IMR-90 (cell line): ENCODE results near the gene EIF3A. TPM values are rescaled to one million over a fixed set of nuclear protein-coding genes. Genes with fewer than 3 reads are reported as not detected.

Source experiments
- ATAC-seq: fragments of 200-7000 bp; cut with Tn5 transposase; 2 replicates; pipeline ENCODE4 v1.9.1; 2020; ENCODE audit warnings: low read depth, mild to moderate bottlenecking, moderate library complexity
- BruUV-seq: library from RNA; stranded (reverse); fragments of 400-500 nt; replicated peaks from 2 replicates; lab custom pipeline; 2021; lab: Mats Ljungman, UMichigan
- CTCF ChIA-PET: fragments of 300-600 bp; formaldehyde crosslinking; extraction: SDS; loops from one replicate; lab custom pipeline; 2021; ENCODE audit warnings: antibody characterized with exemption; lab: Yijun Ruan, JAX
- POLR2A ChIA-PET: fragments of 300-600 bp; sonication (Branson Sonifier 250); formaldehyde crosslinking; loops from one replicate; lab custom pipeline; 2022; ENCODE audit warnings: antibody characterized with exemption; ENCODE audit not compliant: unreplicated experiment; lab: Charles Lee
- DNase-seq: peaks from one replicate; pipeline ENCODE4 v3.0.0; 2013
- H2AFZ ChIP-seq: replicated peaks from 2 replicates; pipeline ENCODE3; 2013; ENCODE audit warnings: low read length, mild to moderate bottlenecking; ENCODE audit not compliant: poor library complexity
- H2AK5ac ChIP-seq: 2 replicates; pipeline ENCODE4 v1.6.1; 2013; ENCODE audit warnings: low read depth, low read length, inconsistent platforms
- H2AK9ac ChIP-seq: replicated peaks from 2 replicates; pipeline ENCODE3; 2013; ENCODE audit warnings: mild to moderate bottlenecking, low read depth, low read length, moderate library complexity; ENCODE audit not compliant: poor library complexity
- H2BK120ac ChIP-seq: 2 replicates; pipeline ENCODE4 v1.6.1; 2013; ENCODE audit warnings: low read depth, low read length, inconsistent platforms
- H2BK15ac ChIP-seq: 3 replicates; pipeline ENCODE4 v1.6.1; 2013; ENCODE audit warnings: low read depth, low read length, inconsistent platforms
- H2BK20ac ChIP-seq: 2 replicates; pipeline ENCODE4 v1.6.1; 2013; ENCODE audit warnings: low read depth, mild to moderate bottlenecking, inconsistent platforms, low read length, moderate library complexity
- H2BK5ac ChIP-seq: 2 replicates; pipeline ENCODE4 v1.6.1; 2013; ENCODE audit warnings: mild to moderate bottlenecking, low read depth, low read length, inconsistent platforms; ENCODE audit not compliant: poor library complexity, severe bottlenecking
- H3K14ac ChIP-seq: replicated peaks from 2 replicates; pipeline ENCODE4 v1.6.1; 2013; ENCODE audit warnings: low read depth, low read length, inconsistent platforms
- H3K18ac ChIP-seq: 2 replicates; pipeline ENCODE4 v1.6.1; 2013; ENCODE audit warnings: low read depth, low read length, control low read depth
- H3K23ac ChIP-seq: 2 replicates; pipeline ENCODE4 v1.6.1; 2013; ENCODE audit warnings: low read depth, low read length, inconsistent platforms
- H3K27ac ChIP-seq: 2 replicates; pipeline ENCODE4 v1.5.1; 2013; ENCODE audit warnings: mild to moderate bottlenecking, control low read depth, low read length; ENCODE audit not compliant: insufficient read depth
- H3K27me3 ChIP-seq: 2 replicates; pipeline ENCODE4 v1.6.1; 2013; ENCODE audit warnings: low read length; ENCODE audit not compliant: control insufficient read depth, insufficient read depth
- H3K36me3 ChIP-seq: 2 replicates; pipeline ENCODE4 v1.6.1; 2013; ENCODE audit warnings: low read length, mixed read lengths; ENCODE audit not compliant: control insufficient read depth, insufficient read depth
- H3K4ac ChIP-seq: 2 replicates; pipeline ENCODE4 v1.6.1; 2013; ENCODE audit warnings: low read depth, low read length, inconsistent platforms
- H3K4me1 ChIP-seq: 2 replicates; pipeline ENCODE4 v1.6.1; 2013; ENCODE audit warnings: low read length, mixed read lengths; ENCODE audit not compliant: control insufficient read depth, insufficient read depth
- H3K4me2 ChIP-seq: 2 replicates; pipeline ENCODE4 v1.6.1; 2013; ENCODE audit warnings: low read depth, mild to moderate bottlenecking, control low read depth, low read length, moderate library complexity
- H3K4me3 ChIP-seq: 2 replicates; pipeline ENCODE4 v1.5.1; 2013; ENCODE audit warnings: low read depth, mild to moderate bottlenecking, control low read depth, low read length, moderate library complexity; ENCODE audit not compliant: insufficient read depth
- H3K56ac ChIP-seq: 2 replicates; pipeline ENCODE4 v1.6.1; 2013; ENCODE audit warnings: low read length, inconsistent platforms; ENCODE audit not compliant: insufficient read depth; ENCODE audit errors: extremely low read depth
- H3K79me1 ChIP-seq, 2 experiments: 2 replicates each; pipeline ENCODE4 v1.6.1; 2013; ENCODE audit warnings: low read length in 2 of 2, inconsistent platforms in 1 of 2, low read depth in 1 of 2
- H3K9ac ChIP-seq: 2 replicates; pipeline ENCODE4 v1.6.1; 2013; ENCODE audit warnings: low read depth, low read length, control low read depth
- H3K9me1 ChIP-seq: 2 replicates; pipeline ENCODE4 v1.6.1; 2013; ENCODE audit warnings: low read length, inconsistent platforms; ENCODE audit not compliant: insufficient read depth
- H3K9me3 ChIP-seq: 2 replicates; pipeline ENCODE4 v1.6.1; 2013; ENCODE audit warnings: low read length; ENCODE audit not compliant: control insufficient read depth, insufficient read depth
- H4K20me1 ChIP-seq: 2 replicates; pipeline ENCODE4 v1.6.1; 2013; ENCODE audit warnings: low read length, inconsistent platforms; ENCODE audit not compliant: insufficient read depth
- H4K5ac ChIP-seq: 2 replicates; pipeline ENCODE4 v1.6.1; 2013; ENCODE audit warnings: mild to moderate bottlenecking, low read depth, low read length, control low read depth
- H4K8ac ChIP-seq, 2 experiments: 2 replicates each; pipeline ENCODE4 v1.6.1; 2013; ENCODE audit warnings: low read depth in 2 of 2, low read length in 2 of 2, control low read depth in 1 of 2, inconsistent platforms in 1 of 2
- H4K91ac ChIP-seq: 2 replicates; pipeline ENCODE4 v1.6.1; 2013; ENCODE audit warnings: low read depth, low read length, inconsistent platforms; ENCODE audit not compliant: insufficient read depth
- BHLHE40 ChIP-seq: fragments of 150-350 bp; IDR thresholded peaks from 2 replicates; pipeline ENCODE4 v1.6.1; 2016; ENCODE audit warnings: mild to moderate bottlenecking, low read depth, low read length
- CEBPB ChIP-seq: IDR thresholded peaks from 2 replicates; pipeline ENCODE4 v1.6.1; 2012; ENCODE audit warnings: low read depth, low read length, improper control_type of control experiment
- CHD1 ChIP-seq: IDR thresholded peaks from 2 replicates; pipeline ENCODE4 v1.6.1; 2012; ENCODE audit warnings: low read depth, low read length, improper control_type of control experiment
- CTCF ChIP-seq: conservative IDR thresholded peaks from 2 replicates; pipeline ENCODE4 v1.5.1; 2012; ENCODE audit warnings: mild to moderate bottlenecking, low read depth, low read length, improper control_type of control experiment
- FOS ChIP-seq: fragments of 150-350 bp; IDR thresholded peaks from 2 replicates; pipeline ENCODE4 v1.6.1; 2016; ENCODE audit warnings: low read depth, low read length
- MAFK ChIP-seq: IDR thresholded peaks from 2 replicates; pipeline ENCODE4 v1.6.1; 2012; ENCODE audit warnings: low read depth, low read length, improper control_type of control experiment
- MXI1 ChIP-seq: IDR thresholded peaks from 2 replicates; pipeline ENCODE4 v1.6.1; 2012; ENCODE audit warnings: low read depth, mild to moderate bottlenecking, low read length, moderate library complexity, borderline replicate concordance
- NFE2L2 ChIP-seq: fragments of 150-350 bp; IDR thresholded peaks from 2 replicates; pipeline ENCODE4 v1.6.1; 2016; ENCODE audit warnings: low read depth, mild to moderate bottlenecking, low read length
- POLR2A ChIP-seq: IDR thresholded peaks from 2 replicates; pipeline ENCODE4 v1.6.1; 2012; ENCODE audit warnings: mild to moderate bottlenecking, low read depth, low read length
- RAD21 ChIP-seq: IDR thresholded peaks from 2 replicates; pipeline ENCODE4 v1.6.1; 2012; ENCODE audit warnings: low read length, improper control_type of control experiment
- RCOR1 ChIP-seq: IDR thresholded peaks from 2 replicates; pipeline ENCODE4 v1.6.1; 2012; ENCODE audit warnings: mild to moderate bottlenecking, low read length, improper control_type of control experiment; ENCODE audit not compliant: insufficient replicate concordance
- RFX5 ChIP-seq: IDR thresholded peaks from 2 replicates; pipeline ENCODE4 v1.8.0; 2012; ENCODE audit warnings: low read depth, mild to moderate bottlenecking, low read length, moderate library complexity
- WGBS, 2 experiments: methylation state at CpG; one replicate each; pipeline versions ENCODE4 v1.1.5 to v1.1.7; 2013; ENCODE audit warnings: missing lambda C conversion rate in 2 of 2; ENCODE audit not compliant: insufficient read length in 1 of 2; ENCODE audit errors: extremely low coverage in 2 of 2; 5-methylcytosine and 5-hydroxymethylcytosine counted together
- dilution Hi-C: fragments of 300-500 bp; cut with HindIII; formaldehyde crosslinking; loops from one replicate; pipeline ENCODE4 v1.14.3; 2018; ENCODE audit warnings: low sequenced_read_pairs; ENCODE audit not compliant: unreplicated experiment
- in situ Hi-C: fragments of 300-500 bp; cut with MboI; formaldehyde crosslinking; loops from 3 replicates; pipeline ENCODE4 v1.14.3; 2019; ENCODE audit warnings: low sequenced_read_pairs, inconsistent platforms, mixed read lengths
- intact Hi-C: fragments of 100-400 bp; cut with micrococcal nuclease; formaldehyde crosslinking; loops from 2 replicates; pipeline ENCODE4 v1.10.0; 2022
- polyA plus RNA-seq, 3 experiments: library from polyadenylated mRNA; depleted of rRNA; stranded (reverse); fragments of >200 nt; gene quantifications; 2 replicates each; pipeline ENCODE4 v1.2.3, GENCODE V29; 2012; ENCODE audit warnings: low replicate concordance in 1 of 3
- total RNA-seq: library from RNA; depleted of rRNA; stranded (reverse); fragments of >200 nt; gene quantifications from 2 replicates; pipeline ENCODE4 v1.2.3, GENCODE V29; 2012

EIF3A gene
- total and polyA plus RNA-seq, 2 of the 4 experiments (the other 2 are of a cell fraction) = 49.6 to 145 TPM

GRCh38 chr10:119030421-119031250, 50.0 kb downstream of the EIF3A start:
- Histone ChIP-seq H3K9me1 (no peaks in the 10 kb centered on the region; the same call in 1 of the 2 replicates), H3K36me3 (peaks cover 7% of the 10 kb centered on the region), H3K79me1 (peaks cover 10 to 18% of the 10 kb centered on the region in 2 experiments), H2BK20ac (no peak overlapping the region), H2AK5ac (no peak overlapping the region), H2AK9ac (peak overlapping the region; percentile 59), H3K4me3 (peak overlapping the region; percentile 60), H3K14ac (no peak overlapping the region), H4K5ac (no peak overlapping the region), H4K20me1 (peaks cover 44% of the 10 kb centered on the region), H2AFZ (peak overlapping the region; percentile 73), H4K8ac (no peak overlapping the region), H2BK15ac (no peak overlapping the region), H3K4me2 (peak overlapping the region; percentile 78), H3K4ac (no peak overlapping the region), H3K9ac (no peak overlapping the region), H2BK5ac (no peak overlapping the region), H3K27ac (no peak overlapping the region), H3K27me3 (no peaks in the 10 kb centered on the region), H3K23ac (peak overlapping the region; percentile 85; the same call in 1 of the 2 replicates), H3K4me1 (peaks cover 4% of the 10 kb centered on the region), H3K18ac (no peak overlapping the region), H4K91ac (no peak overlapping the region), H3K56ac (no peak overlapping the region), H2BK120ac (no peak overlapping the region), H3K9me3 (no peaks in the 10 kb centered on the region)
- in situ Hi-C loops = no loop called here
- ChIA-PET CTCF (interaction anchor here (0.7 kb wide), 1 partner anchor 181 kb away, joined by 3 read pairs; no protein-coding TSS in a partner anchor), POLR2A (no interaction called here)
- no peak for TF ChIP-seq CHD1
- no peak for TF ChIP-seq NFE2L2
- no peak for TF ChIP-seq FOS
- TF ChIP-seq BHLHE40 = peak; percentile 11; the same call in 1 of the 2 replicates
- no peak for TF ChIP-seq RCOR1
- no peak for TF ChIP-seq POLR2A
- no peak for TF ChIP-seq RAD21
- no peak for TF ChIP-seq CTCF
- TF ChIP-seq RFX5 = no peak
- TF ChIP-seq MAFK = no peak
- 0 out of 2 replicates have a peak, but pooled peaks have one; percentile 18 for TF ChIP-seq MXI1
- TF ChIP-seq CEBPB = no peak
- intact Hi-C loops = loop anchor here (5.0 kb wide), 1 partner anchor 278 kb away; the partner anchor contains the start of gene CACUL1
- 3% methylated on average over 32 of the region's 65 CpGs; no CpG with 5 or more reads in 1 of the 2 experiments for WGBS, 2 experiments
- BruUV-seq = no TSS peak
- ATAC-seq (peak; percentile 9), DNase-seq (peak; percentile 47)
- dilution Hi-C loops = no loop called here
